GM18499 (cell line): ENCODE results near the gene ERCC1.

Experiments
- ATAC-seq: cut with Tn5 transposase; IDR thresholded peaks from one replicate; pipeline ENCODE4 v1.9.1; 2021; ENCODE audit warnings: moderate number of reproducible peaks; ENCODE audit not compliant: insufficient read depth, unreplicated experiment

The ERCC1 gene

GRCh38 chr19:45370410-45371204, 53.1 kb downstream of the ERCC1 start, which contains the start of gene ERCC2:
ERCC2 (minus strand) TSS chr19:45370573; CDS start chr19:45370540, 33 bp downstream.
- peak; percentile 70 for ATAC-seq

GRCh38 chr19:45368737-45369340, 54.9 kb downstream of the ERCC1 start:
- no peak for ATAC-seq

GRCh38 chr19:45368127-45368526, 55.6 kb downstream of the ERCC1 start:
- ATAC-seq, result no peak

GRCh38 chr19:45364696-45365095, 59.0 kb downstream of the ERCC1 start:
- ATAC-seq, result no peak

DNA sequence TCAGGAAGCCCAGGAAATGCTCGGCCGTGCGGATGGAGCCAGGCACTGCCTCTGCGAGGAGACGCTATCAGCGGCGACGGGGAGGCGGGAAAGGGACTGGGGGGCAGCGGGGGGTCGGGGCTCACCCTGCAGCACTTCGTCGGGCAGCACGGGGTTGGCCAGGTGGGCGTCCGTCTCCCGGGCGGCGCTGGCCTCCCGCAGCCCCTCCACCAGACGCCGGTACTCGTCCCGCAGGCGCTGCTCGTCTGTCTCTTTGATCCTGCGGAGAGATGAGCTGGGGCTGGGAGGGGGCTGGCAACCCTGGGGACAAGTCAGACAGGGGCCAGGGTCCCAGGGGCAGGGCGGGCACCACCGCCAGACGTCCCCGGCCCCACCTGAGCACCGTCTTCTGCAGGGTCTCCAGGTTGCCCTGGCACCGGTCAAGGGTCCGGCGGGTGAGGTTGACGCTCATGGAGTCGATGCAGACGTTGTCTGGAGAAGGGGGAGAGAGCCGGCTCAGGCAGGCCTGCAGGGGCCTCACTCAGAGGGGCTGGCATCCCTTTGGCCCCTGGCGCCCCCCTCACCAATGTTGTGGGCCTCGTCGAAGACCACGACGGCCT, 59.8 kb downstream of the ERCC1 start:
- ATAC-seq, result no peak

DNA sequence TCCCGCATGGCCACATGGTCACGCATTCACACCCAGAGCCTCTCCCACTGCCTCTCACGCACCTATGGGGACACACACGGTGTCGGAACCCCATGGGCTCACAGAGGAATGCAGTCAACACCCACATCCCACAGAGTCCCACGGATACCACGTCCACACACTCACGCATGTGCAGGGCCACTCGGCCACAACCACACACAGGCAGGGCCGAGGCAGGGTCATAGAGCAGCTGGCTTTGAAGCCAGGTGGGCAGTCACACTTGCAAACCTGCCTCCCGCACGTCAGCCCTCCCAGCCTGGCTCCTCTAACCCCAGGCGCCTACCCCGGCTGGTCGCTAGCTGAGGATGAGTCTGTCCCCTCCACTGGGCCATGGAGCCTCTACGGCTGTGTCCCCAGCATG, 61.4 kb downstream of the ERCC1 start:
- ATAC-seq, result no peak

DNA sequence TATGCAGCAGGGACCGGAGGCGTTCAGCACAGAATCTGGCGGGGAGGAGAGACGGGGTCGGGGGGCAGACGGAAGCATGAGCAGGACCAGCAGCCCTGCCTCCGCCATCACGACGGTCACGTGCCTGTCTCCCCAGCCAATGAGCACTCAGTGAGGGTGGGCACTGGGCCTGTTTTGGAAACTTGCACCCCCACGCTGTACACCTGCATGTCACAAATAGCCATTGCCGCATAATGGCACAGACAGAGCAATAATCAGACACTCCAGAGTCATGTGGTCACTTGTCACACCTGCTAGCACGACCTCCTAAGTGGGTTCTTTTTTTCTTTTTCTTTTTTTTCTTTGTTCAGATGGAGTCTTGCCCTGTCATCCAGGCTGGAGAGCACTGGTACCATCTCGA, 62.1 kb downstream of the ERCC1 start:
- ATAC-seq, result no peak

GRCh38 chr19:45358213-45358792, 65.4 kb downstream of the ERCC1 start:
- no peak for ATAC-seq

DNA sequence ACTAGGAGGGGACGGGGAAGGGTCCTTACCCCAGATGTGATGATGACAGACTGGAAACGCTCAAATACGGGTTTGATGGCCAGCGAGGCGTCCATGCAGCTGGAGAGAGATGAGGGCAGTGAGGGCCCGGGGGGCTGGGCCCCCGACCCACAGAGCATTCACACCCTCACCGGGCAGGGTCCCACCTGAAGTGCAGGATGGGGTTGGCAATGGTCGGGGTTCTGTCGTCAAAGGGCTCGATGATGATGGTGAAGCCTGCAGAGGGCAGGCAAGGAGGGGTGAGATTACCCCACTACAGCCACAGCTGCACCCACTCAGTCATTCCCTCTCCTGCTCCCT, 66.3 kb downstream of the ERCC1 start:
- ATAC-seq, result no peak
